Vagina (tissue), 2 donors: ENCODE results near the gene ACAA1.

Experiments
- POLR2A ChIP-seq, 2 donors: fragments of 450-650 bp; IDR thresholded peaks; one replicate each; pipeline ENCODE4 v1.6.1; 2017; ENCODE audit warnings: antibody characterized with exemption in 2 of 2, mild to moderate bottlenecking in 2 of 2, moderate library complexity in 2 of 2
- POLR2AphosphoS5 ChIP-seq, 2 donors: sonication (generic); formaldehyde crosslinking; IDR thresholded peaks; one replicate each; pipeline ENCODE4 v1.9.0; 2017; ENCODE audit warnings: antibody characterized with exemption in 2 of 2, mild to moderate bottlenecking in 2 of 2, low read depth in 1 of 2; ENCODE audit not compliant: insufficient read depth in 1 of 2
- TF ChIP-seq, protein P1 (sequence below), 3 experiments: fragments of 450-650 bp in 2 of 3; fragments of 200-600 bp in 1 of 3; sonication (generic) in 1 of 3; IDR thresholded peaks; one replicate each; pipeline ENCODE4 v1.5.1; 2017 to 2019; ENCODE audit warnings: antibody characterized with exemption in 3 of 3, mild to moderate bottlenecking in 2 of 3, moderate library complexity in 2 of 3

GRCh38 chr3:38164952-38165721 is 28.2 kb upstream of the ACAA1 start, which contains the start of gene OXSR1:
- TF ChIP-seq, protein P1, sequence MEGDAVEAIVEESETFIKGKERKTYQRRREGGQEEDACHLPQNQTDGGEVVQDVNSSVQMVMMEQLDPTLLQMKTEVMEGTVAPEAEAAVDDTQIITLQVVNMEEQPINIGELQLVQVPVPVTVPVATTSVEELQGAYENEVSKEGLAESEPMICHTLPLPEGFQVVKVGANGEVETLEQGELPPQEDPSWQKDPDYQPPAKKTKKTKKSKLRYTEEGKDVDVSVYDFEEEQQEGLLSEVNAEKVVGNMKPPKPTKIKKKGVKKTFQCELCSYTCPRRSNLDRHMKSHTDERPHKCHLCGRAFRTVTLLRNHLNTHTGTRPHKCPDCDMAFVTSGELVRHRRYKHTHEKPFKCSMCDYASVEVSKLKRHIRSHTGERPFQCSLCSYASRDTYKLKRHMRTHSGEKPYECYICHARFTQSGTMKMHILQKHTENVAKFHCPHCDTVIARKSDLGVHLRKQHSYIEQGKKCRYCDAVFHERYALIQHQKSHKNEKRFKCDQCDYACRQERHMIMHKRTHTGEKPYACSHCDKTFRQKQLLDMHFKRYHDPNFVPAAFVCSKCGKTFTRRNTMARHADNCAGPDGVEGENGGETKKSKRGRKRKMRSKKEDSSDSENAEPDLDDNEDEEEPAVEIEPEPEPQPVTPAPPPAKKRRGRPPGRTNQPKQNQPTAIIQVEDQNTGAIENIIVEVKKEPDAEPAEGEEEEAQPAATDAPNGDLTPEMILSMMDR (IDR thresholded peaks at IDR 0.05): no peak
- TF ChIP-seq POLR2AphosphoS5 (IDR thresholded peaks at IDR 0.05; ENCODE audit: insufficient read depth in 1 of 2, low read depth in 1 of 2) (peak; percentile 89 to 94), POLR2A (IDR thresholded peaks at IDR 0.05) (peak in 1 of 2 donors; percentile 87)
